HUES48 (cell line): ENCODE data around the gene SOX21.

Source experiments
- H3K27ac ChIP-seq: one replicate; pipeline ENCODE4 v1.7.0; 2013; ENCODE audit warnings: low read depth, low read length, inconsistent platforms
- H3K27me3 ChIP-seq: 2 replicates; pipeline ENCODE4 v1.6.1; 2013; ENCODE audit warnings: mild to moderate bottlenecking, low read length; ENCODE audit not compliant: control insufficient read depth, insufficient read depth
- H3K36me3 ChIP-seq: 2 replicates; pipeline ENCODE4 v1.6.1; 2013; ENCODE audit warnings: low read length; ENCODE audit not compliant: control insufficient read depth, insufficient read depth
- H3K4me1 ChIP-seq: 2 replicates; pipeline ENCODE4 v1.6.1; 2013; ENCODE audit warnings: mild to moderate bottlenecking, low read length; ENCODE audit not compliant: control insufficient read depth, insufficient read depth
- H3K4me3 ChIP-seq: 2 replicates; pipeline ENCODE4 v1.5.1; 2013; ENCODE audit warnings: mild to moderate bottlenecking, low read depth, low read length
- H3K9ac ChIP-seq: 2 replicates; pipeline ENCODE4 v1.6.1; 2013; ENCODE audit warnings: mild to moderate bottlenecking, low read depth, low read length, moderate library complexity
- H3K9me3 ChIP-seq: 2 replicates; pipeline ENCODE4 v1.6.1; 2013; ENCODE audit warnings: low read length; ENCODE audit not compliant: control insufficient read depth, insufficient read depth

Gene SOX21

DNA sequence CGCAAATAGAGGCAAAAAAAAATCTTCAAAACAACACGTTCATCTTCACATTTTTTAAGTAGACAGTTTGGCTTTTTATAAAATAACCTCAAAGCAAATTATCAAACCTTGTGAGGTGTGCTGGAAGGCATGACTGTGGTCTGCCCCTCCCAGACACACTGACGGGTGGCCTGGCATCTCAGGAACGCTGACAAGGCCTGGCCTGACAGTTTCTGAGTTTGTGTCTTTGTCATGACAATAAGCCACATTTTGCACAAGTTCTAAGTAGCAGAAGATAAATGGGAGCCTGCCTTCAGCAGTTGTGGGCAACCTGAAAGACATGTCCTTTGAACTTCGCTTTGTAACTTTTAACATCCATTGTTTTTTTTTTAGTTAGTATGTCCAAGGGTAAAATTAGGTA is 38.5 kb downstream of the SOX21 start:
- Histone ChIP-seq H3K4me1 (peaks cover 18% of the 10 kb centered on the region), H3K4me3 (no peak overlapping the region), H3K9me3 (no peaks in the 10 kb centered on the region), H3K27me3 (peaks cover 7% of the 10 kb centered on the region), H3K9ac (no peak overlapping the region), H3K36me3 (no peaks in the 10 kb centered on the region), H3K27ac (no peak overlapping the region)

DNA sequence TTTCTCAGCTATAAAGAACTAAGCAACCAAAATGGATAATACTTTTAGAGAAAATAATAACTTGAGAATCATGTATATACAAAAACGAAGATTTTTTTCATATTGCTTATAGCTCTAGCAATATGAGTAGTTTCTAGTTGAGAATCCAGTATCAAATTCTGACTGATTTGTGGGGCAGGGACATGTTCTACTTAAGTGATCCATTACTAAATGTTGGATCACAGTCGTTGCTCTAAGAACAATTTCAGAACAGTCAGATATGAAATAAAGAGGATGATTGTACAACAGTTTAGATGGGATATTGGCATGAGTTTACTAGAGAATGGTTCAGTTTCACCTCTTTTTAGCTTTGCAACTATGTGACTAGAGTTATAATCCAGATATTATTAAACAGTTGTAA is 39.9 kb downstream of the SOX21 start:
- peaks cover 7% of the 10 kb centered on the region for H3K27me3 ChIP-seq
- no peaks in the 10 kb centered on the region for H3K36me3 ChIP-seq
- no peak overlapping the region for H3K9ac ChIP-seq
- no peak overlapping the region for H3K4me3 ChIP-seq
- peaks cover 12% of the 10 kb centered on the region for H3K4me1 ChIP-seq
- no peaks in the 10 kb centered on the region for H3K9me3 ChIP-seq
- H3K27ac ChIP-seq: no peak overlapping the region

DNA sequence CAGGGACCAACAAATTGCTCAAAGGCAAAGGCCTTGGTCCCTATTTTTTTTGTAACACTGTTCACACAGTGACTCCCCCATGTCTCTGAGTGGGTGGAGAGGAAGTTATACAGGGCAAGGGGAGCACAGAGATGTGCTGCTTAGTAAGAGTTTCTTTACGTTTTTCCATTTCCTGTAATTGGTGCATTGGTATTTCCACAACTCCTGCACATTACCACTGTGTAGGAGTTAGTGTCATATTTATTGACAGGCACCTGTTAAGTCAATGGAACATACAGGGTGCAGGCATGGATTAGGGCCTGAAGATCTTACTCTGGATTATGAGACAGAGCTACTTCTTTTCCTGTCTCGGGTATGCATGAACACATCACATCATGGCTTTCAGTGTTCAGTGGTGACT is 45.2 kb downstream of the SOX21 start:
- Histone ChIP-seq H3K27ac (no peak overlapping the region), H3K4me3 (no peak overlapping the region), H3K9me3 (no peaks in the 10 kb centered on the region), H3K36me3 (no peaks in the 10 kb centered on the region), H3K27me3 (peaks cover 8% of the 10 kb centered on the region; the same call in 1 of the 2 replicates), H3K9ac (no peak overlapping the region), H3K4me1 (peaks cover 10% of the 10 kb centered on the region)

DNA sequence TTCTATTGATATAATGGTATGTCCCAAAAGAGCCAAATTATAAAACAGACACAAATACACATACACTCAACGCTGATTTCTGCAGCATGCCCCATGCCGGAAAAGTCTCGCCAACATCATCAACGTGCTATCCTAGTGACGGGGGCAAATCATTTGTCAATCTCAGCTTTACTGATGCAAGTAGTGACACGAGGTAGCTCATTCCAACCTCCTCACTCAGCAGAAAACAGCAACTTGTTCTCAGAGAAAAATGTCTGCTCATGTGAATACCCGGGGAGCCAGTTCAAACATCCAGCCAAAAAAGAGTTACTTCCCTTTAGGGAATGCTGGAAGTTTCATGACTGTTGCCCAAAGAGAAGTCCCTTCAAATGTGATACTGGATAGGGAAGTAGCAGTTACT is 46.3 kb downstream of the SOX21 start:
- Histone ChIP-seq H3K4me3 (no peak overlapping the region), H3K27ac (no peak overlapping the region), H3K9me3 (no peaks in the 10 kb centered on the region), H3K36me3 (no peaks in the 10 kb centered on the region), H3K4me1 (peaks cover 20% of the 10 kb centered on the region), H3K9ac (no peak overlapping the region), H3K27me3 (peaks cover 8% of the 10 kb centered on the region; the same call in 1 of the 2 replicates)

DNA sequence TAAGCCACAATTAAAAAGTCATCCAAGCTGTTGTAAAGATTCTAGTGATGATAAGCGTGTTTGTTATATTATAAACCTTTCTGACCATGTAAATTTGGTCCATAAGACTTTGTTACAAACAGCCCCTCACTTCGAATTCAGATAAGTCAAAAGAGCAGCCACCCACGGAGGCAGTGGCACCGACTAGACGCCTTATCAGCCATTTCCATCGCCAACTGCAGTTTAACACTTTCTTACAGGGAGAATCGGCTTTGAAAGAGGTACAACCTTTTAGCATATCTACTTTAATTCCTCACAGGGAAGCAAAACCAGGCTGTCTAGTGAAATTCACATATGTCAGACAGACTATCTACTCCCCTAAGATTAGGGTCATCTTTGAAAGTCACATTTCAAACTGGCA is 47.5 kb downstream of the SOX21 start:
- no peak overlapping the region for H3K9ac ChIP-seq
- peaks cover 8% of the 10 kb centered on the region; the same call in 1 of the 2 replicates for H3K27me3 ChIP-seq
- no peaks in the 10 kb centered on the region for H3K36me3 ChIP-seq
- H3K4me1 ChIP-seq: peaks cover 26% of the 10 kb centered on the region
- no peaks in the 10 kb centered on the region for H3K9me3 ChIP-seq
- H3K4me3 ChIP-seq: no peak overlapping the region
- H3K27ac ChIP-seq: no peak overlapping the region

DNA sequence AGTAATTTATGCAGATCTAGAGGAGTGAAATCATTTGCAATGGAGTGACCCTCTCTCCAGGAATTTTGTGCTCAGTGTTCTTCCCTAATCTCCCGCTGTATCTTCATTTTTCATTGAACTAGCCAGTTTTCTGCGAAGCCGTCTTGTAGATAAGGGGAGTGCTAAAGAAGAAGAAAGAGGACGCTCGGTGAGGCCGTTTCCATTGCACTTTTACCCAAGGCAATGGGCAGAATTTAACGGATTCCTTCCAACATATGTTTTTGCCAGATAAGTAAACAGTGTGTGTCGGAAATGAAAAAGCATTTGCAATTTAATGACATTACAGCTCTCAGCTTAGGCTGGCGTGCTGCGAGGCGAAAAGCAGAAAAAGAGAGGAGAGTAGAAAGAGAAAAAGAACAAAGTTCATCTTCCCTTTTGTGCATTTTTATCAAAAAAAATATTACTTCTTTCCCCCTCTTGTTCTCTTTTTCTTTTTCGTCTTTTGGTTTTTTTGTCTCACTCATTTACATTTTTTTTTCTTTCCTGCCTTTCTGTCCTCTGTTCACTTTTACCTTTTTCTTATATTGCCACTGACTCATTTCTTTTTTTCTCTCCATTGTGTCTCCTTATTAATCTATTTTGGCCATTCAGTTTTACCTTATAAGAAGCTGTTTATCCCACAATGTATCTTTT is 49.9 kb downstream of the SOX21 start:
- H3K36me3 ChIP-seq: no peaks in the 10 kb centered on the region
- peaks cover 33% of the 10 kb centered on the region for H3K4me1 ChIP-seq
- no peak overlapping the region for H3K4me3 ChIP-seq
- no peak overlapping the region for H3K27ac ChIP-seq
- H3K27me3 ChIP-seq: peaks cover 8% of the 10 kb centered on the region; the same call in 1 of the 2 replicates
- H3K9me3 ChIP-seq: no peaks in the 10 kb centered on the region
- peak overlapping the region; percentile 11; the same call in 1 of the 2 replicates for H3K9ac ChIP-seq

DNA sequence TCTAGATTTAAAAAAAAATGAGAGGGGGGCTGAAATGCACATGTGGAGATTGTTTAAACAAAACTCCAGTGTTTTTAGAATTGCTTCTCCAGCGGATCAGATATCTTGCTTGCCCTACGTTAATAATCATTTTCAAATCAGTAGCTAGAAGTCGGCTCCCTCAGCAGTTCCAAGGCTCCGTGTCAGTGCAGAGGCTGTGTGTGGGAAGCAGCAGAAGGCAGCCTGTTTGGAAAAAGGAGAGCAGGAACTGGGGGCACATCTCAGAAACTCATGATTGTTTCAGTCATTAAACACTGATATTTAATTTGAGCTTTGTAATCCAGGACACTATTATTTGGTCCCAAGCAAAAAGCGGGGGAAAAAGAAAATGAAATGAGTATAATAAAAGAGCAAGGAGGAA is 50.9 kb downstream of the SOX21 start:
- Histone ChIP-seq H3K36me3 (no peaks in the 10 kb centered on the region), H3K27me3 (peaks cover 8% of the 10 kb centered on the region; the same call in 1 of the 2 replicates), H3K4me1 (peaks cover 36% of the 10 kb centered on the region), H3K9me3 (no peaks in the 10 kb centered on the region), H3K27ac (peak overlapping the region; percentile 60), H3K9ac (no peak overlapping the region), H3K4me3 (no peak overlapping the region)

DNA sequence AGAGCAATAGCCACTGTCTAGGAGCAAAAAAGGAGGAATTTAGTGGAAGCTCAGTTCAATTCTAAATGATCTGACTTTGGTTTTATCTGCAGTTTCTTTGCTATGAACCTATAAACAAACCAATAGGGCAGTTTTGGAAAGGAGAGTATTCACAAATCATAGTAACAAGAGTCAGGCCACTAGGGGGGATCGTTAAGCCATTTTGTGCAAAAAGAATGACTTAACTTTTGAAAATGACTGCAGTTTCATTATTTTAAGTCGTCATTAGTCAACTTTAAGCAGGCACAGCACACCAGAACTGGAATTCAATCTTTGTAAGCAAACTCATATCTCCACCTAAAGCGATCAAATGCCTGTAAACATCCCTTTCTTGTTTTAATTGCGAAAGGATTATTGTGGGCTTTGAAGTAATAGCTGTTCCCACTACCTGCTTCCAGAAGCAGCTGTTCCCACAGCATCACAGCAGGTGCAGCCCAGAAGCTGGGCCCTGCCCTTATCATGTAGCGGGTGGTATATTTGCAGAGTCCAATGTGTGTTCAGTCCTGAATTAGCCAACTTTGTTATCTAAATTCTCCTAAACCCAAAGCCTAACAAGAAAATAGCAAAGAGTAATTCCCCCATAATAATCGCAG is 51.5 kb downstream of the SOX21 start:
- no peaks in the 10 kb centered on the region for H3K36me3 ChIP-seq
- no peaks in the 10 kb centered on the region for H3K9me3 ChIP-seq
- peaks cover 8% of the 10 kb centered on the region; the same call in 1 of the 2 replicates for H3K27me3 ChIP-seq
- no peak overlapping the region for H3K9ac ChIP-seq
- peaks cover 36% of the 10 kb centered on the region for H3K4me1 ChIP-seq
- H3K27ac ChIP-seq: peak overlapping the region; percentile 2
- H3K4me3 ChIP-seq: no peak overlapping the region
